GM23338 (cell line): Measurements from ENCODE around the gene RENBP. TPM values are rescaled to one million over a fixed set of nuclear protein-coding genes. Genes with fewer than 3 reads are reported as not detected.

Experiments
- ATAC-seq: fragments of 200-7000 bp; cut with Tn5 transposase; 3 replicates; pipeline ENCODE4 v1.9.1; 2020
- DNase-seq: peaks from one replicate; pipeline ENCODE4 v3.0.0-alpha.2; 2015; ENCODE audit warnings: low spot score
- H2AFZ ChIP-seq: fragments of 200-600 bp; sonication (generic); 2 replicates; pipeline ENCODE4 v1.8.0; 2016; ENCODE audit warnings: antibody characterized with exemption, mild to moderate bottlenecking, moderate library complexity
- H3F3A ChIP-seq: fragments of 200-600 bp; sonication (generic); replicated peaks from 2 replicates; pipeline ENCODE4 v1.8.0; 2017; ENCODE audit warnings: antibody characterized with exemption, mixed run types, low read depth
- H3K27ac ChIP-seq: fragments of 200-600 bp; sonication (generic); 2 replicates; pipeline ENCODE4 v1.6.1; 2016; ENCODE audit warnings: low read depth
- H3K27me3 ChIP-seq: fragments of 200-600 bp; sonication (generic); 2 replicates; pipeline ENCODE4 v1.8.0; 2016; ENCODE audit warnings: mild to moderate bottlenecking, mixed run types, moderate library complexity; ENCODE audit not compliant: insufficient read depth
- H3K36me3 ChIP-seq: fragments of 200-600 bp; sonication (generic); 2 replicates; pipeline ENCODE4 v1.8.0; 2016; ENCODE audit warnings: mild to moderate bottlenecking; ENCODE audit not compliant: insufficient read depth
- H3K4me1 ChIP-seq: fragments of 200-600 bp; sonication (generic); 2 replicates; pipeline ENCODE4 v1.8.0; 2016; ENCODE audit warnings: mild to moderate bottlenecking, moderate library complexity; ENCODE audit not compliant: insufficient read depth
- H3K4me2 ChIP-seq: fragments of 200-600 bp; sonication (generic); 2 replicates; pipeline ENCODE4 v1.7.1; 2017; ENCODE audit warnings: mixed run types
- H3K4me3 ChIP-seq: fragments of 200-600 bp; sonication (generic); 2 replicates; pipeline ENCODE4 v1.6.1; 2016; ENCODE audit warnings: mixed run types
- H3K79me2 ChIP-seq: fragments of 200-600 bp; sonication (generic); replicated peaks from 2 replicates; pipeline ENCODE4 v1.8.0; 2017; ENCODE audit warnings: mild to moderate bottlenecking; ENCODE audit not compliant: insufficient read depth
- H3K9me2 ChIP-seq: fragments of 200-600 bp; sonication (generic); 2 replicates; pipeline ENCODE4 v1.8.0; 2017; ENCODE audit not compliant: insufficient read depth
- H4K20me1 ChIP-seq: fragments of 200-600 bp; sonication (generic); replicated peaks from 2 replicates; pipeline ENCODE4 v1.8.0; 2017; ENCODE audit warnings: mild to moderate bottlenecking; ENCODE audit not compliant: insufficient read depth
- H3K27ac Mint-ChIP-seq: 2 replicates; pipeline ENCODE4 v1.8.0; 2020; ENCODE audit warnings: inconsistent platforms, mild to moderate bottlenecking, moderate library complexity, mixed read lengths
- H3K27me3 Mint-ChIP-seq: 3 replicates; pipeline ENCODE4 v1.8.0; 2022; ENCODE audit warnings: low read depth, mild to moderate bottlenecking, moderate library complexity, mixed read lengths, inconsistent platforms; ENCODE audit not compliant: insufficient read depth, poor library complexity
- H3K36me3 Mint-ChIP-seq: 3 replicates; pipeline ENCODE4 v1.8.0; 2021; ENCODE audit warnings: low read depth, mild to moderate bottlenecking, inconsistent platforms, moderate library complexity, mixed read lengths
- H3K4me1 Mint-ChIP-seq: 3 replicates; pipeline ENCODE4 v1.8.0; 2020; ENCODE audit warnings: mild to moderate bottlenecking, inconsistent platforms, mixed read lengths
- H3K4me3 Mint-ChIP-seq: 3 replicates; pipeline ENCODE4 v1.8.0; 2021; ENCODE audit warnings: moderate library complexity, mild to moderate bottlenecking, inconsistent platforms, mixed read lengths
- H3K9me3 Mint-ChIP-seq: 3 replicates; pipeline ENCODE4 v1.8.0; 2020; ENCODE audit warnings: moderate library complexity, mild to moderate bottlenecking, inconsistent platforms, mixed read lengths
- CREB1 ChIP-seq: fragments of 250-450 bp; sonication (Bioruptor Pico); IDR thresholded peaks from 2 replicates; pipeline ENCODE4 v1.5.0; 2020; ENCODE audit warnings: low read depth, mild to moderate bottlenecking, moderate library complexity
- CTCF ChIP-seq, 2 experiments: fragments of 200-600 bp in 1 of 2; sonication (generic) in 1 of 2; conservative IDR thresholded peaks; 2 replicates each; pipeline versions ENCODE4 v1.5.1 to v1.6.1; 2016 to 2017; ENCODE audit warnings: antibody characterized with exemption in 2 of 2, low read depth in 2 of 2, mild to moderate bottlenecking in 2 of 2, moderate library complexity in 1 of 2
- EZH2 ChIP-seq: fragments of 200-600 bp; sonication (generic); IDR thresholded peaks from one replicate; pipeline ENCODE4 v1.8.0; 2017; ENCODE audit warnings: antibody characterized with exemption, mild to moderate bottlenecking, low read depth; ENCODE audit not compliant: unreplicated experiment
- EZH2phosphoT487 ChIP-seq: fragments of 200-600 bp; sonication (generic); IDR thresholded peaks from one replicate; pipeline ENCODE4 v1.8.1; 2018; ENCODE audit warnings: antibody characterized with exemption; ENCODE audit not compliant: unreplicated experiment
- JUNB ChIP-seq: IDR thresholded peaks from one replicate; pipeline ENCODE4 v1.6.1; 2016; ENCODE audit warnings: antibody characterized with exemption; ENCODE audit not compliant: unreplicated experiment
- NANOG ChIP-seq: IDR thresholded peaks from 2 replicates; pipeline ENCODE4 v1.6.1; 2016; ENCODE audit warnings: antibody characterized with exemption, borderline replicate concordance
- POLR2AphosphoS5 ChIP-seq: IDR thresholded peaks from 2 replicates; pipeline ENCODE4 v1.6.1; 2016; ENCODE audit warnings: antibody characterized with exemption, low read depth
- REST ChIP-seq: IDR thresholded peaks from one replicate; pipeline ENCODE4 v1.6.1; 2018; ENCODE audit warnings: antibody characterized with exemption; ENCODE audit not compliant: unreplicated experiment
- STAT1 ChIP-seq: IDR thresholded peaks from one replicate; pipeline ENCODE4 v1.6.1; 2016; ENCODE audit warnings: antibody characterized with exemption; ENCODE audit not compliant: unreplicated experiment
- ZNF114 ChIP-seq: fragments of 250-450 bp; sonication (Bioruptor Pico); IDR thresholded peaks from 2 replicates; pipeline ENCODE4 v1.5.0; 2020; ENCODE audit warnings: mild to moderate bottlenecking, moderate library complexity
- ZNF331 ChIP-seq: fragments of 250-450 bp; sonication (Bioruptor Pico); IDR thresholded peaks from 2 replicates; pipeline ENCODE4 v1.5.0; 2020; ENCODE audit warnings: low read depth, mild to moderate bottlenecking, moderate library complexity
- ZNF462 ChIP-seq: fragments of 250-450 bp; sonication (Bioruptor Pico); IDR thresholded peaks from 2 replicates; pipeline ENCODE4 v1.5.0; 2020; ENCODE audit warnings: mild to moderate bottlenecking, moderate library complexity
- polyA plus RNA-seq: library from polyadenylated mRNA; unstranded; fragments of >200 nt; fragmentation: Nextera tagmentation; extraction: Ambion mirVana; gene quantifications from 2 replicates; pipeline ENCODE4 v1.2.1, GENCODE V29; 2016
- total RNA-seq: library from RNA; depleted of rRNA; stranded (reverse); fragments of >200 nt; shearing (Covaris generic); gene quantifications from 2 replicates; pipeline ENCODE4 v1.2.3, GENCODE V29; 2014
- TF ChIP-seq, protein P1 (sequence below): IDR thresholded peaks from 2 replicates; pipeline ENCODE4 v1.6.1; 2016; ENCODE audit warnings: antibody characterized with exemption

RENBP gene
- total and polyA plus RNA-seq, 2 experiments from 2014 or later, result 2.0 to 10.3 TPM

GRCh38 chrX:153931151-153931550 is 13.3 kb downstream of the RENBP start:
- Histone ChIP-seq H3K4me3 (no peak overlapping the region), H4K20me1 (no peaks in the 10 kb centered on the region; the same call in 1 of the 2 replicates), H3K27me3 (no peaks in the 10 kb centered on the region), H3K79me2 (peaks cover 12% of the 10 kb centered on the region), H2AFZ (no peak overlapping the region), H3K9me2 (no peaks in the 10 kb centered on the region), H3K4me2 (no peak overlapping the region), H3K4me1 (peaks cover 3% of the 10 kb centered on the region; the same call in 1 of the 2 replicates), H3K27ac (no peak overlapping the region), H3K36me3 (no peaks in the 10 kb centered on the region), H3F3A (0 out of 2 replicates have a peak, but pooled peaks cover 5% of the 10 kb centered on the region)
- Mint-ChIP-seq H3K4me1 (peaks cover 11% of the 10 kb centered on the region), H3K9me3 (no peaks in the 10 kb centered on the region; the same call in 2 of the 3 replicates), H3K27me3 (peaks cover 11% of the 10 kb centered on the region), H3K36me3 (peaks cover 24% of the 10 kb centered on the region), H3K27ac (no peak overlapping the region), H3K4me3 (no peak overlapping the region)
- TF ChIP-seq STAT1 (no peak), POLR2AphosphoS5 (no peak), ZNF114 (CRISPR knock-in tag) (no peak), ZNF462 (CRISPR knock-in tag) (no peak), EZH2phosphoT487 (no peak), REST (no peak), CTCF (conservative IDR thresholded peaks at IDR 0.05; ENCODE audit: low read depth in 2 of 2) (no peak), JUNB (no peak), ZNF331 (no peak), EZH2 (no peak), CREB1 (CRISPR knock-in tag) (no peak), NANOG (no peak)
- TF ChIP-seq, protein P1, sequence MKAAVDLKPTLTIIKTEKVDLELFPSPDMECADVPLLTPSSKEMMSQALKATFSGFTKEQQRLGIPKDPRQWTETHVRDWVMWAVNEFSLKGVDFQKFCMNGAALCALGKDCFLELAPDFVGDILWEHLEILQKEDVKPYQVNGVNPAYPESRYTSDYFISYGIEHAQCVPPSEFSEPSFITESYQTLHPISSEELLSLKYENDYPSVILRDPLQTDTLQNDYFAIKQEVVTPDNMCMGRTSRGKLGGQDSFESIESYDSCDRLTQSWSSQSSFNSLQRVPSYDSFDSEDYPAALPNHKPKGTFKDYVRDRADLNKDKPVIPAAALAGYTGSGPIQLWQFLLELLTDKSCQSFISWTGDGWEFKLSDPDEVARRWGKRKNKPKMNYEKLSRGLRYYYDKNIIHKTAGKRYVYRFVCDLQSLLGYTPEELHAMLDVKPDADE, result no peak
- ATAC-seq (no peak), DNase-seq (no peak)
